Tibial artery (tissue), 4 donors: ENCODE data around the gene DRAM1.

Experiments used
- DNase-seq, 2 donors: peaks; one replicate each; pipeline ENCODE4 v3.0.0-alpha.2; 2019
- H3K27ac ChIP-seq, 2 donors: fragments of 200-600 bp; sonication (generic) in 1 of 2; 1 replicate in 1 of 2; 2 replicates in 1 of 2; pipeline ENCODE4 v1.5.1; 2018 to 2019; ENCODE audit warnings: mild to moderate bottlenecking in 1 of 2
- H3K27me3 ChIP-seq, 2 donors: fragments of 200-600 bp; sonication (generic) in 1 of 2; one replicate each; pipeline versions ENCODE4 v1.5.1 to v1.6.0; 2016 to 2019
- H3K36me3 ChIP-seq, 3 donors: fragments of 200-600 bp; sonication (generic) in 2 of 3; one replicate each; pipeline ENCODE4 v1.5.1; 2016 to 2019; ENCODE audit warnings: mild to moderate bottlenecking in 2 of 3
- H3K4me1 ChIP-seq, 4 donors: fragments of 200-600 bp; sonication (generic) in 2 of 4; 1 replicate in 3 of 4; 2 replicates in 1 of 4; pipeline ENCODE4 v1.5.1; 2016 to 2019
- H3K4me3 ChIP-seq, 2 donors: fragments of 200-600 bp; sonication (generic) in 1 of 2; 1 replicate in 1 of 2; 2 replicates in 1 of 2; pipeline ENCODE4 v1.5.1; 2018 to 2019; ENCODE audit warnings: mild to moderate bottlenecking in 2 of 2
- H3K9me3 ChIP-seq, 3 donors: fragments of 200-600 bp; sonication (generic) in 1 of 3; one replicate each; pipeline ENCODE4 v1.5.1; 2016 to 2019
- CTCF ChIP-seq, 2 experiments: fragments of 200-600 bp in 1 of 2; fragments of 450-650 bp in 1 of 2; IDR thresholded peaks; one replicate each; pipeline ENCODE4 v1.5.1; 2017 to 2019; ENCODE audit warnings: antibody characterized with exemption in 2 of 2, mild to moderate bottlenecking in 1 of 2, moderate library complexity in 1 of 2
- intact Hi-C: fragments of 100-400 bp; cut with DNase I; formaldehyde crosslinking; loops from one replicate; pipeline ENCODE4 v1.15.0; 2023; ENCODE audit warnings: low total_unique reads

DRAM1 gene

GRCh38 chr12:101925935-101926334 is 48.6 kb downstream of the DRAM1 start:
- peak overlapping the region; percentile 15 to 35 for H3K27ac ChIP-seq
- no peak for TF ChIP-seq CTCF (IDR thresholded peaks at IDR 0.05)
- H3K36me3 ChIP-seq = peaks cover 6 to 20% (median 7%) of the 10 kb centered on the region in 3 donors

GRCh38 chr12:101927036-101927435 is 49.7 kb downstream of the DRAM1 start:
- H3K9me3 ChIP-seq = no peaks in the 10 kb centered on the region
- DNase-seq = no peak
- H3K4me1 ChIP-seq = no peaks in the 10 kb centered on the region
- no peaks in the 10 kb centered on the region for H3K27me3 ChIP-seq
- intact Hi-C loops = no loop called here
- no peak overlapping the region for H3K27ac ChIP-seq
- no peak for TF ChIP-seq CTCF (IDR thresholded peaks at IDR 0.05)
- H3K4me3 ChIP-seq = no peak overlapping the region
- peaks cover 2 to 13% (median 6%) of the 10 kb centered on the region in 3 donors for H3K36me3 ChIP-seq

More at GRCh38 chr12:101925935-101926334, 48.6 kb downstream of the DRAM1 start:
- no peak for DNase-seq
- no peaks in the 10 kb centered on the region for H3K27me3 ChIP-seq
- intact Hi-C loops = no loop called here
- H3K9me3 ChIP-seq = no peaks in the 10 kb centered on the region
- no peaks in the 10 kb centered on the region for H3K4me1 ChIP-seq
- H3K4me3 ChIP-seq = no peak overlapping the region

GRCh38 chr12:101927999-101928398 is 50.6 kb downstream of the DRAM1 start:
- H3K4me1 ChIP-seq = no peaks in the 10 kb centered on the region
- H3K9me3 ChIP-seq = no peaks in the 10 kb centered on the region
- no peaks in the 10 kb centered on the region for H3K27me3 ChIP-seq
- DNase-seq = no peak
- intact Hi-C loops = no loop called here
- TF ChIP-seq CTCF (IDR thresholded peaks at IDR 0.05) = no peak
- H3K4me3 ChIP-seq = no peak overlapping the region
- no peak overlapping the region for H3K27ac ChIP-seq
- peaks cover 0 to 6% (median 0%) of the 10 kb centered on the region in 3 donors for H3K36me3 ChIP-seq

GRCh38 chr12:101928556-101928955 is 51.2 kb downstream of the DRAM1 start:
- no peak for TF ChIP-seq CTCF (IDR thresholded peaks at IDR 0.05)
- H3K27me3 ChIP-seq = no peaks in the 10 kb centered on the region
- H3K9me3 ChIP-seq = no peaks in the 10 kb centered on the region
- H3K36me3 ChIP-seq = peaks cover 0 to under 1% (median 0%) of the 10 kb centered on the region in 3 donors
- intact Hi-C loops = no loop called here
- no peak overlapping the region for H3K4me3 ChIP-seq
- no peaks in the 10 kb centered on the region for H3K4me1 ChIP-seq
- H3K27ac ChIP-seq = no peak overlapping the region
- DNase-seq = no peak

GRCh38 chr12:101929365-101930041 is 52.1 kb downstream of the DRAM1 start:
- Histone ChIP-seq H3K27me3 (no peaks in the 10 kb centered on the region), H3K36me3 (no peaks in the 10 kb centered on the region), H3K9me3 (no peaks in the 10 kb centered on the region), H3K27ac (no peak overlapping the region), H3K4me1 (no peaks in the 10 kb centered on the region), H3K4me3 (no peak overlapping the region)
- intact Hi-C loops = no loop called here
- TF ChIP-seq CTCF (IDR thresholded peaks at IDR 0.05) = no peak
- DNase-seq = no peak
